H1 (cell line): Measurements from ENCODE around the gene VGLL2. TPM values are rescaled to one million over a fixed set of nuclear protein-coding genes. Genes with fewer than 3 reads are reported as not detected.

Source experiments
- CTCF ChIA-PET: fragments of 300-600 bp; sonication (Branson Sonifier 250); formaldehyde crosslinking; loops from one replicate; lab custom pipeline; 2021; ENCODE audit not compliant: partially characterized antibody; lab: Charles Lee
- POLR2A ChIA-PET: fragments of 300-600 bp; sonication (Branson Sonifier 250); formaldehyde crosslinking; loops from one replicate; lab custom pipeline; 2021; ENCODE audit warnings: inconsistent platforms; ENCODE audit not compliant: partially characterized antibody; lab: Charles Lee
- DNase-seq, 2 experiments: peaks; one replicate each; pipeline versions ENCODE4 v3.0.0 to v3.0.0-alpha.2; 2010 to 2022; ENCODE audit warnings: low spot score in 2 of 2, low read depth in 1 of 2, mixed read lengths in 1 of 2
- FAIRE-seq: peaks from 2 replicates; lab custom pipeline; 2011; peaks lifted over from hg19 to GRCh38; lab: Jason Lieb, UNC
- H2AFZ ChIP-seq: 2 replicates; pipeline ENCODE4 v1.8.1; 2012; ENCODE audit warnings: low read length, inconsistent platforms
- H2AK5ac ChIP-seq: 2 replicates; pipeline ENCODE4 v1.6.1; 2013; ENCODE audit warnings: low read depth, low read length
- H2BK120ac ChIP-seq: replicated peaks from 2 replicates; pipeline ENCODE3; 2013; ENCODE audit warnings: low read depth, low read length, inconsistent platforms
- H2BK12ac ChIP-seq: 2 replicates; pipeline ENCODE4 v1.6.1; 2013; ENCODE audit warnings: low read depth, low read length
- H2BK15ac ChIP-seq: 2 replicates; pipeline ENCODE4 v1.6.1; 2013; ENCODE audit warnings: low read length
- H2BK20ac ChIP-seq: 2 replicates; pipeline ENCODE4 v1.6.1; 2013; ENCODE audit warnings: low read length
- H2BK5ac ChIP-seq: 2 replicates; pipeline ENCODE4 v1.6.1; 2013; ENCODE audit warnings: low read depth, low read length
- H3K14ac ChIP-seq: 2 replicates; pipeline ENCODE4 v1.6.1; 2013; ENCODE audit warnings: inconsistent platforms; ENCODE audit not compliant: insufficient read length
- H3K18ac ChIP-seq: 2 replicates; pipeline ENCODE4 v1.6.1; 2013; ENCODE audit warnings: low read length; ENCODE audit errors: extremely low read depth
- H3K23ac ChIP-seq: 2 replicates; pipeline ENCODE4 v1.6.1; 2013; ENCODE audit warnings: inconsistent platforms; ENCODE audit not compliant: insufficient read length
- H3K23me2 ChIP-seq: 2 replicates; pipeline ENCODE4 v1.6.1; 2013; ENCODE audit warnings: low read depth, low read length
- H3K27ac ChIP-seq: 2 replicates; pipeline ENCODE4 v1.6.1; 2011; ENCODE audit warnings: low read depth, low read length, inconsistent platforms
- H3K27me3 ChIP-seq, 4 experiments: replicated peaks in 1 of 4; 1 replicate in 1 of 4; 2 replicates in 3 of 4; pipeline versions ENCODE4 v1.6.1 to v1.8.1; 2011 to 2013; ENCODE audit warnings: low read length in 3 of 4, mild to moderate bottlenecking in 3 of 4, inconsistent platforms in 2 of 4, mixed read lengths in 2 of 4, moderate library complexity in 1 of 4; ENCODE audit not compliant: control insufficient read depth in 3 of 4, insufficient read depth in 3 of 4; ENCODE audit errors: extremely low read depth in 1 of 4
- H3K36me3 ChIP-seq, 4 experiments: 2 replicates each; pipeline versions ENCODE4 v1.6.1 to v1.8.1; 2011 to 2013; ENCODE audit warnings: mild to moderate bottlenecking in 4 of 4, low read length in 3 of 4, moderate library complexity in 2 of 4, control low read depth in 1 of 4, inconsistent platforms in 1 of 4; ENCODE audit not compliant: insufficient read depth in 4 of 4, control insufficient read depth in 2 of 4
- H3K4ac ChIP-seq: replicated peaks from 2 replicates; pipeline ENCODE3; 2013; ENCODE audit warnings: low read length, low read depth, mixed read lengths, inconsistent platforms; ENCODE audit not compliant: insufficient read length
- H3K4me1 ChIP-seq, 4 experiments: replicated peaks in 1 of 4; 1 replicate in 1 of 4; 2 replicates in 3 of 4; pipeline versions ENCODE4 v1.6.1 to v1.8.1; 2011 to 2013; ENCODE audit warnings: low read length in 3 of 4, inconsistent platforms in 2 of 4, mixed read lengths in 1 of 4; ENCODE audit not compliant: insufficient read depth in 4 of 4, control insufficient read depth in 3 of 4
- H3K4me2 ChIP-seq, 2 experiments: 2 replicates each; pipeline versions ENCODE4 v1.6.1 to v1.8.1; 2011 to 2013; ENCODE audit warnings: low read depth in 2 of 2, low read length in 2 of 2, control low read depth in 1 of 2, inconsistent platforms in 1 of 2, mild to moderate bottlenecking in 1 of 2; ENCODE audit not compliant: insufficient read depth in 1 of 2
- H3K4me3 ChIP-seq, 4 experiments: fragments of 200-600, 300-600 bp in 1 of 4; sonication (generic), shearing (Covaris generic), sonication (Bioruptor Twin) in 1 of 4; 2 replicates each; pipeline versions ENCODE4 v1.5.1 to v1.8.1; 2011 to 2016; ENCODE audit warnings: low read length in 4 of 4, low read depth in 3 of 4, control low read depth in 2 of 4, inconsistent platforms in 2 of 4, mild to moderate bottlenecking in 2 of 4, mixed read lengths in 1 of 4, moderate library complexity in 1 of 4; ENCODE audit not compliant: insufficient read depth in 2 of 4; ENCODE audit errors: extremely low read depth in 1 of 4
- H3K56ac ChIP-seq: replicated peaks from 2 replicates; pipeline ENCODE3; 2013; ENCODE audit warnings: low read depth, mild to moderate bottlenecking, mixed read lengths, low read length, inconsistent platforms; ENCODE audit not compliant: insufficient read length
- H3K79me1 ChIP-seq: 2 replicates; pipeline ENCODE4 v1.6.1; 2013; ENCODE audit warnings: low read depth, low read length, control low read depth
- H3K79me2 ChIP-seq, 2 experiments: 2 replicates each; pipeline versions ENCODE4 v1.6.1 to v1.8.1; 2012 to 2013; ENCODE audit warnings: low read length in 2 of 2, mild to moderate bottlenecking in 2 of 2, inconsistent platforms in 1 of 2; ENCODE audit not compliant: insufficient read depth in 2 of 2, control insufficient read depth in 1 of 2
- H3K9ac ChIP-seq, 4 experiments: replicated peaks in 1 of 4; 1 replicate in 1 of 4; 2 replicates in 3 of 4; pipeline versions ENCODE4 v1.6.1 to v1.8.1; 2011 to 2013; ENCODE audit warnings: low read depth in 3 of 4, low read length in 3 of 4, control low read depth in 2 of 4, mild to moderate bottlenecking in 2 of 4, moderate library complexity in 2 of 4, inconsistent platforms in 1 of 4; ENCODE audit errors: extremely low read depth in 1 of 4
- H3K9me3 ChIP-seq, 2 experiments: 2 replicates each; pipeline versions ENCODE4 v1.6.1 to v1.8.1; 2012 to 2013; ENCODE audit warnings: mild to moderate bottlenecking in 2 of 2, moderate library complexity in 2 of 2, control low read depth in 1 of 2, inconsistent platforms in 1 of 2, low read depth in 1 of 2, low read length in 1 of 2, mixed read lengths in 1 of 2; ENCODE audit not compliant: insufficient read depth in 2 of 2
- H4K20me1 ChIP-seq, 2 experiments: replicated peaks in 1 of 2; 2 replicates each; pipeline versions ENCODE3 to v1.8.1; 2011 to 2013; ENCODE audit warnings: inconsistent platforms in 2 of 2, low read length in 2 of 2, mild to moderate bottlenecking in 1 of 2; ENCODE audit not compliant: insufficient read depth in 2 of 2, control insufficient read depth in 1 of 2
- H4K5ac ChIP-seq: 2 replicates; pipeline ENCODE4 v1.6.1; 2013; ENCODE audit warnings: low read length, low read depth, mixed read lengths, inconsistent platforms; ENCODE audit not compliant: insufficient read length
- H4K8ac ChIP-seq: 2 replicates; pipeline ENCODE4 v1.8.0; 2013; ENCODE audit warnings: mild to moderate bottlenecking, moderate library complexity, low read length, inconsistent platforms; ENCODE audit not compliant: insufficient read depth; ENCODE audit errors: extremely low read depth
- H4K91ac ChIP-seq: replicated peaks from 2 replicates; pipeline ENCODE3; 2013; ENCODE audit warnings: low read length, mixed read lengths, inconsistent platforms; ENCODE audit not compliant: insufficient read length
- ASH2L ChIP-seq: fragments of 200-600, 300-600 bp; sonication (generic); IDR thresholded peaks from one replicate; pipeline ENCODE4 v1.7.1; 2017; ENCODE audit warnings: low read length
- CHD2 ChIP-seq: IDR thresholded peaks from 2 replicates; pipeline ENCODE4 v1.6.1; 2012; ENCODE audit warnings: low read length, improper control_type of control experiment
- EZH2 ChIP-seq: fragments of 200-600 bp; sonication (generic); IDR thresholded peaks from 2 replicates; pipeline ENCODE4 v1.7.1; 2012; ENCODE audit warnings: low read depth, mild to moderate bottlenecking, moderate library complexity, low read length, inconsistent platforms; ENCODE audit not compliant: severe bottlenecking
- FOSL1 ChIP-seq: IDR thresholded peaks from 2 replicates; pipeline ENCODE4 v1.6.1; 2011; ENCODE audit warnings: mild to moderate bottlenecking, low read depth, low read length, moderate library complexity; ENCODE audit not compliant: insufficient read depth
- HDAC2 ChIP-seq, 2 experiments: fragments of 300-600 bp in 1 of 2; sonication (generic) in 1 of 2; IDR thresholded peaks; 2 replicates each; pipeline ENCODE4 v1.6.1; 2011 to 2012; ENCODE audit warnings: low read depth in 2 of 2, low read length in 2 of 2, mild to moderate bottlenecking in 2 of 2, moderate library complexity in 2 of 2, borderline replicate concordance in 1 of 2, inconsistent platforms in 1 of 2
- JUN ChIP-seq: IDR thresholded peaks from 2 replicates; pipeline ENCODE4 v1.6.1; 2011; ENCODE audit warnings: low read depth, mild to moderate bottlenecking, improper control_type of control experiment, low read length
- NRF1 ChIP-seq: IDR thresholded peaks from 2 replicates; pipeline ENCODE4 v1.6.1; 2011; ENCODE audit warnings: mild to moderate bottlenecking, low read depth, low read length, improper control_type of control experiment
- RAD21 ChIP-seq, 2 experiments: IDR thresholded peaks in 1 of 2; conservative IDR thresholded peaks in 1 of 2; 2 replicates each; pipeline ENCODE4 v1.6.1; 2011; ENCODE audit warnings: low read depth in 2 of 2, low read length in 2 of 2, improper control_type of control experiment in 1 of 2, inconsistent platforms in 1 of 2, mild to moderate bottlenecking in 1 of 2, moderate library complexity in 1 of 2
- SAP30 ChIP-seq: fragments of 300-600 bp; sonication (generic); IDR thresholded peaks from 2 replicates; pipeline ENCODE4 v1.7.1; 2012; ENCODE audit warnings: low read length, moderate library complexity, mild to moderate bottlenecking, inconsistent platforms; ENCODE audit not compliant: insufficient read depth, insufficient replicate concordance
- SIX5 ChIP-seq: IDR thresholded peaks from 2 replicates; pipeline ENCODE4 v1.6.1; 2011; ENCODE audit warnings: mild to moderate bottlenecking, low read depth, low read length
- TAF1 ChIP-seq: IDR thresholded peaks from 2 replicates; pipeline ENCODE4 v1.6.1; 2011; ENCODE audit warnings: mild to moderate bottlenecking, low read depth, low read length
- TBP ChIP-seq: IDR thresholded peaks from 2 replicates; pipeline ENCODE4 v1.6.1; 2011; ENCODE audit warnings: low read depth, low read length, improper control_type of control experiment
- YY1 ChIP-seq: IDR thresholded peaks from 2 replicates; pipeline ENCODE4 v1.6.1; 2011; ENCODE audit warnings: low read depth, mild to moderate bottlenecking, low read length
- WGBS, 2 experiments: shearing (Covaris generic) in 1 of 2; methylation state at CpG; one replicate each; pipeline versions ENCODE4 v1.1.6 to v1.1.7; 2013 to 2015; ENCODE audit warnings: low lambda C conversion rate in 2 of 2, mixed read lengths in 2 of 2, inconsistent platforms in 1 of 2, low coverage in 1 of 2, missing lambda C conversion rate in 1 of 2; ENCODE audit not compliant: insufficient replicate concordance in 2 of 2, insufficient coverage in 1 of 2, insufficient read length in 1 of 2; ENCODE audit errors: extremely low coverage in 1 of 2, missing lambda C conversion rate in 1 of 2; 5-methylcytosine and 5-hydroxymethylcytosine counted together
- polyA plus RNA-seq, 7 experiments: library from polyadenylated mRNA; depleted of rRNA in 3 of 7; stranded (reverse) in 5 of 7; unstranded in 2 of 7; fragments of >200 nt in 5 of 7; fragments of 200-250 nt in 2 of 7; gene quantifications; 1 replicate in 5 of 7; 2 replicates in 1 of 7; 4 replicates in 1 of 7; pipeline versions ENCODE4 v1.2.1 to v1.2.3, GENCODE V29; 2011 to 2013; ENCODE audit warnings: missing spikeins in 2 of 7, mixed read lengths in 2 of 7
- total RNA-seq: library from RNA; stranded (reverse); fragmentation: NEBNext Ultra II Directional; extraction: Animal tissue kit (Norgen Biotek cat#: 25700); gene quantifications from 2 replicates; pipeline ENCODE4 v1.2.1, GENCODE V29; 2021

Gene VGLL2
- total and polyA plus RNA-seq, 2 of the 8 experiments (the other 6 are each of a cell fraction or from before 2014, with no cell fraction given) = not detected

GRCh38 chr6:117253785-117254184, 11.6 kb upstream of the VGLL2 start:
- no peak overlapping the region for H2BK15ac ChIP-seq
- 89% methylated on average over 2 of the region's 2 CpGs; no CpG with 5 or more reads in 1 of the 2 experiments for WGBS, 2 experiments

More at GRCh38 chr6:117253785-117254184, 11.6 kb upstream of the VGLL2 start:
- no peak overlapping the region for H2AK5ac ChIP-seq
- FAIRE-seq = no peak
- no peak for TF ChIP-seq JUN
- TF ChIP-seq HDAC2 (IDR thresholded peaks at IDR 0.05; ENCODE audit: borderline replicate concordance in 1 of 2, low read depth in 2 of 2, low read length in 2 of 2) = no peak
- no peak for TF ChIP-seq TAF1
- TF ChIP-seq RAD21 (IDR thresholded peaks at IDR 0.05 in 1 of 2, conservative IDR thresholded peaks at IDR 0.05 in 1 of 2; ENCODE audit: low read depth in 2 of 2, low read length in 2 of 2) = no peak
- no peak for TF ChIP-seq CHD2
- no peak for TF ChIP-seq YY1
- TF ChIP-seq FOSL1 = no peak
- no peak for TF ChIP-seq SIX5
- TF ChIP-seq NRF1 = no peak
- TF ChIP-seq SAP30 = no peak
- TF ChIP-seq EZH2 = no peak
- no peak for TF ChIP-seq ASH2L
- no peak for TF ChIP-seq TBP
- H3K4me2 ChIP-seq = no peak overlapping the region
- DNase-seq = no peak
- H4K20me1 ChIP-seq = no peaks in the 10 kb centered on the region
- no peak overlapping the region for H2BK5ac ChIP-seq
- no peak overlapping the region for H4K91ac ChIP-seq
- no peak overlapping the region for H2AFZ ChIP-seq
- H3K4me1 ChIP-seq = no peaks in the 10 kb centered on the region
- H3K79me1 ChIP-seq = no peaks in the 10 kb centered on the region
- H3K27ac ChIP-seq = no peak overlapping the region
- no peak overlapping the region for H2BK20ac ChIP-seq
- no peak overlapping the region for H2BK120ac ChIP-seq
- no peak overlapping the region for H3K4me3 ChIP-seq
- no peak overlapping the region for H3K23ac ChIP-seq
- CTCF ChIA-PET = no interaction called here
- no peak overlapping the region for H3K4ac ChIP-seq
- H4K5ac ChIP-seq = no peak overlapping the region
- no peak overlapping the region for H3K9ac ChIP-seq
- no peaks in the 10 kb centered on the region for H3K27me3 ChIP-seq
- H3K79me2 ChIP-seq = no peaks in the 10 kb centered on the region
- H4K8ac ChIP-seq = no peak overlapping the region
- H3K9me3 ChIP-seq = no peaks in the 10 kb centered on the region
- no peaks in the 10 kb centered on the region for H3K36me3 ChIP-seq
- no peak overlapping the region for H2BK12ac ChIP-seq
- no peaks in the 10 kb centered on the region for H3K23me2 ChIP-seq
- H3K18ac ChIP-seq = no peak overlapping the region
- H3K14ac ChIP-seq = no peak overlapping the region
- POLR2A ChIA-PET = interaction anchor here (1.0 to 1.3 kb wide), 3 partner anchors 10 to 17 kb away, joined by 3 read pairs; no protein-coding TSS in a partner anchor
- H3K56ac ChIP-seq = no peak overlapping the region
